Renal cortical epithelial cell (primary cell): Measurements from ENCODE around the gene PHF2. TPM values are rescaled to one million over a fixed set of nuclear protein-coding genes. Genes with fewer than 3 reads are reported as not detected.

ENCODE experiments used
- DNase-seq: peaks from one replicate; pipeline ENCODE4 v3.0.0-alpha.2; 2011; ENCODE audit warnings: low read depth
- total RNA-seq: library from RNA; depleted of rRNA; stranded (reverse); fragments of >200 nt; gene quantifications from 2 replicates; pipeline ENCODE4 v1.2.3, GENCODE V29; 2014

The PHF2 gene
- total RNA-seq, 1 donor from 2014 or later: 15.1 TPM

DNA sequence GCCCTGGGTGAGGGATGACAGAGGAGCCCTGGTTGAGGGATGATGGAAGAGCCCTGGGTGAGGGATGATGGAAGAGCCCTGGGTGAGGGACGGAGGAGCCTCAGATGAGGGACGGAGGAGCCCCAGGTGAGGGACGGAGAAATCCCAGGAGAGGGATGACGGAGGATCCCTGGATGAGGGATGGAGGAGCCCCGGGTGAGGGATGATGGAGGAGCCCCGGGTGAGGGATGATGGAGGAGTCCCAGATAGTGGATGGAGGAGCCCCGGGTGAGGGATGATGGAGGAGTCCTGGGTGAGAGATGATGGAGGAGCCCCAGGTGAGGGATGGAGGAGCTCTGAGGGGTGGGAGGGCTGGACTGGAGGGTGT is 10.9 kb downstream of the PHF2 start:
- DNase-seq: no peak

DNA sequence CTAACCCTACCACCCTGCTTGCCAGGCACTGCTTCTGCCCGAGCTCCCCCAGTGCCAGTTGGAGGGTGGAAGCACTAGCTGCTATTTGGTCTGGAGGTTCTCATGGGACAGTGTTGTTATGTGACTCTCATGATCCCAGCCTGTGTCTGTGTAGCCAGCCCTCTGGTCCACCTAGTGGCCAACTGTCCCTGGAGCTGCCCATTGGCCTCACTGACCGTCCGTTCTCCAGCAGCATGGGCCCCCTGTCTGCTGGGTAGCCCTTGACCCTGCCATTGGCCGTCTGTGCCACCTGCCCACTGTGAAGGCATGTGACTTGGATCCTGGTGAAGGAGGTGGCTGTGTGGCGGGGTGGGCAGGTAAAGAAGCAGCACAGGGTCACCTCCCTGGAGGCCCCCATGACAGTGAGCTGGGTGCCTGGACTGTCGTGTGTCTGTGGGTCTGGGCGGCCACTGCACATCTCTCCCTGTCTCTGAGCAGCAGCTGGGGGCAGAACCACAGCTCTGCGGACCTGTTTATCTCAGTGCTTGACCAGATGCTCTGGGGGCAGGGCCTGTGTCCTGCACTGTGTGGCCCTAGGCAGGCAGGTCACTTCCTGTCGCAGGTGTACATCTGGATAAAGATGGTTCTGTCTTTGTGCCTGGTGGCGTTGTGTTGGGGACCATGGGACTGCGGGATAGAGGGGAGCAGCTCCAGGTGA is 11.4 kb downstream of the PHF2 start:
- DNase-seq: no peak

DNA sequence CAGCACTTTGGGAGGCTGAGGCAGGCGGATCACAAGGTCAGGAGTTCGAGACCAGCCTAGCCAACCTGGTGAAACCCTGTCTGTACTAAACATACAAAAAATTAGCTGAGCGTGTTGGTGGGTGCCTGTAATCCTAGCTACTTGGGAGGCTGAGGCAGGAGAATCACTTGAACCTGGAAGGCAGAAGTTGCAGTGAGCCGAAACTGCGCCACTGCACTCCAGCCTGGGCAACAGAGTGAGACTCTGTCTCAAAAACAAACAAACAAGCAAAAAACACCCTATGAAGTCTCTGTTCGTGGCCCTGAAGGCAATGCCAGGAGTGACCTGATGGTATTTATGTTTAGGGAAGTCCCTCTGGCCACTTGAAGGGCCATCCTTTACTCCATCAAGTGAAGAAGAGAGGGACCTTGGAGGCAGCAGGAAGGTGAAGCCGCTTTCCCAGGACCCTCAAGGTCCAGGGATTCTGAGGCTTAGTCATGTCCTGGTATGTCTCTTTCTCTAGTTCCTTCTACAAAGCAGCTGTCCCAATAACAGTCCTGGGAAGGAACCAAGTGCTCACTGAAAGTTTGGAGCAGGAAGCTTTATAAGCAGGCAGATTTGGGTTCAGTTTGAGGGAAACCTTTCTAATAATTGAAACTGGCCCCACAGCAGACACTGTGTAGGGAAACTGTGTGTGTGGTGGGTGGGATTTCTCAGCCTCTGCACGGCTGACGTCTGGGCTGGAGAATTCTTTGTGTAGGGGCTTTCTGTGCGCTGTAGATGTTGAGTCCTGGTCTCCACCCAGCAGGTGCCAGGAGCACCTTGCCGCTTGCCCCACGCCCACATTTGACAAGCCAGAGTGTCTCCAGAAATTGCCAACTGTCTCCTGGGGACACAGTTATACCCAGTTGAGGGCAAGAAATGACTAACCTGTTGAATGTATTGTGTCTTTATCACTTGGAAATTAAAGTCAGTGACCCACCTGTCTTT is 12.5 kb downstream of the PHF2 start:
- peak; percentile 41 for DNase-seq

DNA sequence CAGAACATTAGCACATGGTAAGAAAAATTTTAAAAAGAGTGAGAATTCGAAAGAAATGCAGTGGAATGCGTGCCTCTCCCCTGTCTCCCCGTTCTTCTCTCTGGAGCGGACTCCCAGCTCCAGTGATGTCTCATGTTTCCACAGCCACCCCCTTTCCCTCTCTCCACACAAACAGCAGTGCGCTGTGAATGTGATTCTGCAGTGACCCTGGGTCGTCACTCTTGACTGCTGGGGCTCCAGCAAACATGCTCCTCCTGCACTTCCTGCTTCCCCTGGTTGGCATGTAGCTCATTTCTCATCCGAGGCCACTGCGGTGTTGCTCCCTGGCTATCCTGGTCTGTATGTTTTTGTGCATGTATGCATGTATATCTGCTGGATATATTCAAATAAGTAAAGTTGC is 13.3 kb downstream of the PHF2 start:
- peak; percentile 64 for DNase-seq

DNA sequence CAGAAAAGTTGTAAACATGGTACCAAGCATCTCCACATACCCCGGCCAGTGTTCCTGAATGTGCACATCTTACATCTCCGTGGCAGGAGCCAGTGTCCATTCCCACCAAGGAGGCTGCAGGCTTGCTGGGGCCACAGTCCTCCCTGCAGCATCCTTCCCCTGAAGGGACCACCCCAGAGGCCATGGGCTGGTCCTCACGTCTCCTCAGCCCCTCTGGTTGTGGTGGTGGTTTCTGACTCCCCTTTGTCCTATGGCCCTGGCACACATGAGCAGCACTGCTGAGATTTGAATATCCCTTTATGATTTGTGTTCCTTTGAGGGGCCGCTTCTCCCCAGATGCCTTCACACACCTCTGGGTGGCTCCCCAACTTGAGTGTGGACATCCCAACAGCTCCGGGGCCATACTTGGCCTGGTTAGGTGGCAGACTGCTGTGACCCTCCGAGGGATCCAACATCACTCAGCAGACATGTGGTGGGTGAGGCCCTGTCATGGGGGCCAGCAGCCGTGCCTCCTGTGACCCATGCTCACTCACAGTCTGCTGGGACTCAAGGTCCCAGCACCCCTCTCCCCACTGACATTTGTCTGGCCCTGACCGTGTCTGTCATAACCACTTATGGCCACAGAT is 14.3 kb downstream of the PHF2 start:
- no peak for DNase-seq

DNA sequence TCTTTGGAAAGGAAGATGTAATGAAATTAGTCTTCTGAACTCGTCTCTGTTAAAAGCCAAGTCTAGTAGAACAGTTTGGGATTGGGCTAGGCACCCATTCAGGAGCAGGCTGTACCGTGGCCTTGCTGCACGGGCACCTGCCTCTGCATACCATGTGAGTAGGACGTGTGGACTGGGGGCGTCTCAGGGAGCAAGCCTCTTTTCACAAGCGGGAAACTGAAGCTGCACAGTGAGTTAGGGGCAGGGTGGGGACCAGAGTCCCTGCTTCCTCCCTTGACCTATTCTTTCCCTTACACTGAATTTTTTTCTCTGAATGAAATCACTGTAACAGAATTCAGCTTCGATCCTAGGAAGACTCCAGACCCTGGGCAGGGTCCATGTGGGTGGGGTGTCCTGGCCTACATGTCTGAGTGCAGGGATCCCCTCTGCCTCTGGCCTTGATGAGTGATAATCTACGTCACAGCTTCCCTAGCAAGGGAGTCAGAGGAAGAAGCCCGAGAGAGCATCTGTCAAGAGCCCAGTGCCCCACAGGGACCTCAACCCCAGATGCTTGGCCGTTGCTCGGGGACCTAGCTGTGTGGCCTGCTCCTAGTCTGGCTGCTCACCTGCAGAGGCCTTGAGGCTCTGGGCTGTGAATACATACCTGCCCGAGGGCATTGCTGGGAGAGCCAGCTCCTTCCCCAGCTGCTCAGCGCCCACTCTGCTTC is 15.1 kb downstream of the PHF2 start:
- no peak for DNase-seq

DNA sequence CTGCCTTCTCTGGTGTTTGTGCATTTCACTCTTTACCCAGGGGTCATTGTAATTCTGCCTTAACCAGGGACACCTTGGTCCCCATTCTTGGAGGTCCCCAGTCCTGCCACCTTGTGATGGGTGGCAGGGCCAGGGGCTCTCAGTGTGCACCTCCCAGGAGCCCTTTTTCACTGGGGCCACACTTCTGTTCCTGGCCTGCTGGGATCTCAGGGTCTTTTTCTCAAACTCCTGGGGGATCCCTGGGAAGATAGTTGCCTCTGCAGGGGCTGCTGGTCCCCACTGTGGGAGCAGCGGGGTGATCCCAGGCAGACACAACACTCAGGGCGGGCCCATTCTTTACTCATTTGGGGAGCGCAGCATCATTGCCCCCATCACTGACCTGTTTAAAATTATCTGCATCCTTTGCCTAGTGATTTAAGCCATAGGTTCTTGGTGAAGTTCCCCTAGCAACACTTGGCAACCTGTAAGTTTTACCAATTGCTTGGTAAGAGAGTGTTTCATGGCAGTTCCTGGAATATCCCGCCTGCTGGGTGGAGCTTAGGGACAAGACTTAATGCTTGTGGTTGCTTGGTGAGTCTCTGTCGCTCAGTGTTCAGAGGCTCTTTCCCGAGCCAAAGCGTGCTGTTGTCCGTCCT is 15.7 kb downstream of the PHF2 start:
- DNase-seq: no peak

DNA sequence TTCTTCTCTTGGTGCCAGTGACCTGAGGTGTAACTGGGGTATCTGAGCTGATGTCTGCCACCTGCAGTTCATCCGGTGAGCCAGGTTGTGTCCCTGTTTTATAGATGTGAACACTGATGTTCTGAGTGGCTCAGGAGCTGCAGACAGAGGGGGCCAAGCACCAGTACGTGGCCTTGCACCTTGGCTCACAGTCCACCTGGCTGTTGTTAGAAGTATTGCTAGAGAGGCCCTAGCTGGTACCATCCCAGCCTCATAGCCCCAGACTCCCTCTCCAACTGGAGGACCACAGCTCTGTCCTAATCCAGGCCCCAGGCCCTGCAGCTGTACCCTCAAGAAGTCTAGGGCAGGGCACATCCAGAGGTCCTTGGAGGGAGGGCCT is 16.2 kb downstream of the PHF2 start:
- no peak for DNase-seq

DNA sequence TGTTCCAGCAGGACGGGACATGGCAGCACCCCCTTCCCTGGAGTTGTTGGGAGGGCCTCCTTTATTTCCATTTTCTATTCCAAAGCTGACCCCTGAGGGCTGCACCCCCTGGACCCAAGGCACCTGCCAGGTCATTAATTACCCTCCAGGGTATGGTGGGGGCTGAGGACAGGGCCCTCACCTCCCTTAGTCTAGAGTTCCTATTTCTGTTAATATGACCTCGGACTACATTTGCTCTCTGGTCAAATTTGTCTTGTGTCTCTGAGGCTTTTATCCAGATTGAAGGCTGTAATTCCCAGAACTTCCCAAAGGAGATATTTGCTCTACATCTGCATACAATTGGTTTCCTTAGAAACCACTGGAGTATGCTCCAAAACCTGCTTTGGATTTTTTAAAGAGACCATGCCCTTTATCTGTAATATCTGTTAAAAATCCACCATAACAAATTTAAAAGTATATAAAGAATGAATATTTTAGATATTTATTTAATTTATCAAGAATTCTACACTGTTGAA is 16.8 kb downstream of the PHF2 start:
- DNase-seq: no peak

DNA sequence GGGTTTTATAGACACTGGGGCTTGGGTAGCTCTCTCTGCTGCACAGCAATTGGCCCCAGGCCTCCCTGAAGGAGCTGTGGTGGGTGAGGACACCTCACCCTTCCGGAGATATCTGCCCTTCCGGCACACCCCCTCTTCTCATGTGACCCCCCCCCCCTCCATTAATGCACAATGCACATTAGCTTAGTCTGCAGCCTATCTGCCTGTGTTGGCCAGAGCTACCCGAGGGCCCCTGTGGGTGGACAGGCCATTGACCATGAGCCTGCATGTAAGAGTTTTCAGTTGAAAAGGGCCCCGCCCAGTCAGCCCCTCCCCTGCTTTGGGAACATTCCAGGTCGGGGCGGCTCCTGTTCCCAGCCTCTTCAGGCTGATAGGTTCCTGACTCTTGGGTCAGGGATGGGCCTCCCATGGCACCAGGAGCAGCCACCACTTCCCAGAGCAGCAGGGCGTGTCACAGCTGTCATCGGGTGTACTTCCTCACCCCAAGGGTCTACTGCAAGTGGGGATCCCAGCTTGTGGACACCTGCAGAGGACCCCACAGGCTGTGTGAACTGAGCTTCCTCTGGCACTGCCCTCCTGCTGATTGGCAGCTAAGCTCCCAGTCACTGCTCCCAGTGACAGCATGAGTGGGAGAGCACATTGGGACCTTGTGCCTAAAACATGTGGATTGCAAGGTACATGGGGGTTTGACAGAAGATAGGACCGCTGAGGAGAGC is 17.8 kb downstream of the PHF2 start:
- DNase-seq: no peak

DNA sequence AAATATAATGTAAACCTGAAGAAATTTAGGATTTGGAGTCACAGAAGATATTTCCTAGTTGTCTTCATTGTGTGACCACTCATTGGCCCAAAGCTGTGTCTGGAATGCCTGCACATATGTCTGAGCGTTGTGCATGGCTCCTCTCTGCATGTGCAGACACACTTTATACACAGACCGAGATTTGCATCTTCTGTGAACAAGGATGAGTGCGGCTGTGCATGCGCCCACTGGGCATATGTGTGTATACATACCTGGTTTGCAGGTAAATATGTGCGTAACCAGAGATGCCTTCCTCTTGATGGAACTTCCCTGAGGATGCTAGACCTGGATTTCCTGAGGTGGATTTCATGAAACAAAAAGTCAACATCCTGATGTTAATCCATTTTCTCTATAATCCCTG is 19.1 kb downstream of the PHF2 start:
- DNase-seq: no peak

DNA sequence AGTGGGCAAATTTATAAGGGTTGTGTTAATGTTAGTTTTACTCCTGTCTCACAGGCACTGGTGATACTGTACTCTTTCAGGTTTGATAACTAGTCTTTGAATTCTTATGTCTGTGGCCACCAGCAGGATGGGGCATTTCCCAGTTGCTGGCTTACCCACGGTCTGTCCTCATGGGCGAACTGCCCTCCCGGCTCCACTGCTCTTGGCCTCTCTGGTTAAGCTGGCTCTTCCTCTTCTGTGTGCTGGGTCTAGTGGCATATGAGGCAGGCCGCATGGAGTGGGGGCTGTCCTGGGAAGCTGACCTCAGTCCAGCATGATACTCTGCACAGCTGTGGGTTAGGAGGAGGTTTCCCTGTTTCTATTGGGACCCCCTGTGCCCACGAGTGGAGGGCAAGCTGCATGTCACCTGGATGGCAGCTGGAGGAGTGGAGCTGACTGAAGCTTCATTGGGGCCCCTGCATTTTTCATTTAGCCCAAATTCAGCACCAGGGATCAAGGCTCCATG is 19.5 kb downstream of the PHF2 start:
- DNase-seq: no peak

DNA sequence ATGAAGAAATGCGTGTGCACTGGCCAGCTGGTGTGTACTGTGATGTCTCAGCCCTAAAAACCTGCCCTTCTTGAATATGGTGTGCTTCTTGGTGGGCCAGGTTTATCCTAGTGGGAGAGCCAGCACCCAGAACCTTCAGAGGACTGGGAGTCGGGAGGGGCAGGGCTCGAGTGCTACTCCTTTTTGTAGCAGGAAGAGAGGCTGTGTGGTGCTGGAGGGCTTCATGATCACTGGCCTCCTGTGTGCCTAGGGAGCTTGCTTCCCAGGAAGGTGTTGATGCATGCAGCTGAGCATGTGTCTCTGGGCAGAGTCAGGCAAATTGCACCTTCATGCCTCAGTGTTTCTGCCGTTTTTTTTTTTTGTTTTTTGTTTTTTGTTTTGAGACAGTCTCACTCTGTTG is 20.0 kb downstream of the PHF2 start:
- DNase-seq: no peak

DNA sequence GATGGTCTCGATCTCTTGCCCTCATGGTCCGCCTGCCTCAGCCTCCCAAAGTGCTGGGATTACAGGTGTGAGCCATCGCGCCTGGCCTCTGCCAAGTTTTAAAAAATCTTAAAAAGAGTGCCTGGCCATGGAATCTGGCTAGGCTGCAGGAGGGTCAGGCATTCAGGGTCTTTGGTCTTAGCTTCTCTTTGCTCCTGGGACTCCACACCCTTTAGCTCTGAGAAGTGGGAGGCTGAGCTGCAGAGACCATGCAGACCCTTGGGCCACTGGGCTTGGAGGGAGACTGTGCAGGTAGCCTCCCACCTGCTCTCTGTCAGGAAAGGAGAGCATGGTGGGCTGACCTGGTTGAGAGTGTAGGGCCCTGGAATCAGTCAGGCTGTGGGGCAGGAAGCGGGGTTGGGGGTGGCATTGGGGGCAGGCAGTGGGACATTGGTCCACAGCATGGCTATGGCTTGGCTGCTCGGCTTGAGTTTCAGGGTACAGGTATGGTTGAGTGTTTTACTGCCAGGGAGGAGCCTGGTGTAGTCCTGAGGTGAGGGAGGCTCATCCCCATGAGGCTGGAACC is 20.8 kb downstream of the PHF2 start:
- no peak for DNase-seq

DNA sequence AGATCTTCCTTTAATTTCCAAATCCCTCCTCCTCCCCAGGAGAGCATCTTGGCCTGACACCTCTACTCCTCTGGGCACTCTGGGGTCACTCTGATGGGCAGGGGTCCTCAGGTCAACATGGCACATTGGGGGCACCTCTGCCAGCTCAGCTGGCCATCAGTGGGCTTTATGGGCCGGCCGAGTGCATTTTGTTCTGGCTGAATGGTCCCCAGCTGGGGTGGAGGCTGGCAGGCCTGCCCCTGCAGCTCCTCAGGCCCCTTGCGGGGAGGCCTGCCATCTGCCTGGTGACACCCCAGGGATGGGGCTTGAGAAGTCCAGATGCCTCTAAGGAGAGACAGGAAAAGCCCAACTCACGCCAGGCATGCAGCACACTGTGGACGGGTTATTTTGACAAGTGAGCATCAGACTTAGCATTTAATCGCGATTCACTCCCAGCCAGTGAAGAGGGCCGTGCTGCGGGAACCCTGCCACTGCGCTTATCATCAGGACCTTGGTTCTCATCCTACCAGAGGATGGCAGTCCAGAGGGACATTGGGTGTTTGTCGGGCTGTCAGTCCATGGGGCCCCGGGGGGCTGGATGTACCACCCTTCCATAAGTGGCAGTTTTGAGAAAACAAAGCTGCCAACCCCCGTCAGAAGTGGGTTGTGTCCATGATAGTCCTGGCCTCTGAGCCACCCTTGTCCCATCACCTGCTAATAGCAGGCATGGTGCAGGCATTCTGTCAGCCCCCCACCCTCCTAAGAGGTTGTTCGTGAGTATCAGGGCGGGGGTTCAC is 21.7 kb downstream of the PHF2 start:
- DNase-seq: no peak

DNA sequence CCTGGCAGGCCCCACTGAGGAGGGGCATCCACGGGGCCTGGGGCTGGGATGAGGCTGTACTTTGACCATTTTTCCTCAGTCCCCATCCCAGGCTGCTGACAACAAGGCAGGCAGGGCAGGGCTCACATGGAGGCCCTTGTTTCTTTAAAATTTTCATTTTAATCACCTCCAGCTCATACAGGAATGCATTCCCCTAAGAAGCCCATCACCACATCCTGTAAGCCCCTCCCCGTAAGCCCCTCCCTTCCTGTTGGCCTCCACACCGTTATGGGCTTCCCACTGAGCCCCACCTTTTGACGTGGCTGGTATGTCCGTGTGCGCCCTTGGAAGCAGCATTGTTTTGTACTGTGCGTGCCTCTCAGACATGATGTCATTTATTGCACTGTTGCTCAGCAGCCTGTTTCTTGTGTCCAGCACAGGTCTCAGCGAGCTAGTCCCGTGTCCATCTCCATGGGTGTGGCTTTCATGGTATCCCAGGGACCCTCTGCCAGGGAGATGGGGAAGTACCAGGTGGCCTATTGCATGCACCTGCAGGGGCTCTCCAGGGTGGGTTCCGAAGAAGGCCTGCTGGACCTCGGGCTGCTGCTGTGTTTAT is 22.4 kb downstream of the PHF2 start:
- no peak for DNase-seq

DNA sequence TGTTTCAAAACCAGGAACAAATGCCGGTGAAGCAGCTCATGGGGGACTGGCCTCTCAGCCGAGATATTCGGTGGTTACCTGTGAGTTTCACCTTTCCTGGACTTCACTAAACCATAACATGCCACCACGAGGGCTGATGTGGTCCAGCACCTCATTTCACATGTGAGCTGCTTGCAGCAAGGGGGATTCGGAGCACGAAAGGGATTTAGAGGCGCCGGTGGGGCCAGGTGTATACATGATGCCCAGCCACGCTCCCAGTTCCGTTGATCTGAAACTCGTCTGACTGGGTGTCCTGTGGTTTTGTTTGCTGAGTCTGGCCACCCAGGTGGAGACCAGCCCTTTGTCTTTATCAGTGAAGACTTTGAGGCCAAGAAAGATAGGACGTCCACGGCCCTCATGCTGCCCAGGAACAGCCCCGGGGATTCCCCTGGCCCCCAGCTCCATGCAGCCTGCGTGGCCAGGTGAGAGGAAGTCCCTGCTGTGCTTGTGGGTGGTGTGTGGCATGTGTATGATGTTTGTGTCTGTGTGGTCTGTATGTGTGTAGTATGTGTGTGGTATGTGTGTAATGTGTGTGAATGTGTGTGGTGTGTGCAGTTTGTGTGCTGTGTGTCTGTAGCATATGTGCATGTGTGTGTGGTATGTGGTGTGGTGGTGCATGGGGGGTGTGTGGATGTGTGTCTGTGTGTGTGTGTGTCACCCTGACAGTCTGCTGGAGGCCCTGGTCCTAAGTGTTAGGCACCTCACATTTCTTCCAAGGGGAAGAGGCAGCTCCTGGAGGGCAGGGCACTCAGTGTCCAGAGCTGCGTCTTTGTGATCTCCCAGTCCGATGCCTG is 23.4 kb downstream of the PHF2 start:
- DNase-seq: no peak

DNA sequence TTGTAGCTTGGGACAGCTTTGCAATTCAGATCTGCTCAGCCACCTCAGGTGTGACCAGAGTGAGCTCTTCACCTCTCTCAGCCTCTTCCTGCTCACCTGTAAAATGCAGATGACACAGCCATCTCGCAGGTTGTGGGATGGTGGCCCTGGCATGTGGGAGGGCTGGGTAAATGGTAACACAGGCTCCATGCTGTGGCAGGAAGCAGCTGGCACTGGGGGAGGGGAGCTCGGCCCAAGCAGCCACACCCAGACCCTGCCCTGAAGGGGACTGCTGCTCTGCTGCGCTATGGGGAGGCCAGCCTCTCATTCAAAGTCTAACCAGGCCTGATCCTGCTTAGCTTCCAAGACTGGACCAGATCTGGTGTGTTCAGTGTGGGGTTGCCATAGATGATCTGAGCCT is 24.1 kb downstream of the PHF2 start:
- DNase-seq: no peak
